ENCODE measurements around the gene MCUR1. TPM values are rescaled to one million over a fixed set of nuclear protein-coding genes. Genes with fewer than 3 reads are reported as not detected.
"Not testable (repeated sequence)": the region's sequence is repeated elsewhere in the genome, so short reads cannot be mapped to it uniquely, and the experiment has no call there.

The MCUR1 gene
- total RNA-seq: 10 to 100 TPM; 51.7 to 54.7 TPM

GRCh38 chr6:13814176-13814937 lies at the start of gene MCUR1:
MCUR1 (minus strand) TSS chr6:13814557; CDS start chr6:13814429, 128 bp downstream.
- CTCF ChIA-PET: interaction anchor here (0.5 to 1.0 kb wide), 2 partner anchors 20 to 148 kb away, joined by 3 read pairs; no protein-coding TSS in a partner anchor
- POLR2A ChIA-PET: interaction anchor here (1.0 kb wide), 3 partner anchors 19 to 240 kb away, joined by 3 to 7 read pairs (median 3); partner anchors contain the start of genes NOL7 and SIRT5

- ChIA-PET CTCF (interaction anchor here (0.8 kb wide), 1 partner anchor 10 kb away, joined by 3 read pairs; no protein-coding TSS in a partner anchor), POLR2A (no interaction called here)
Observed at GRCh38 chr6:13863699-13864155, 49.4 kb upstream of the MCUR1 start.

- POLR2A ChIA-PET: not testable (repeated sequence)
- CTCF ChIA-PET: interaction anchor here (0.6 to 1.2 kb wide), 2 partner anchors 11 to 1981 kb away, joined by 3 to 4 read pairs; no protein-coding TSS in a partner anchor
Observed at GRCh38 chr6:13860556-13861185, 46.3 kb upstream of the MCUR1 start.

- ChIA-PET CTCF (interaction anchor here (0.6 to 1.2 kb wide), 2 partner anchors 11 to 1982 kb away, joined by 3 to 4 read pairs; no protein-coding TSS in a partner anchor), POLR2A (no interaction called here)
Observed at GRCh38 chr6:13859871-13860555, 45.7 kb upstream of the MCUR1 start.

- CTCF ChIA-PET: no interaction called here
- POLR2A ChIA-PET: no interaction called here
Observed at GRCh38 chr6:13854716-13855250, 40.4 kb upstream of the MCUR1 start.

GRCh38 chr6:13853871-13854270 lies 39.5 kb upstream of the MCUR1 start:
- ChIA-PET POLR2A (no interaction called here), CTCF (no interaction called here)

GRCh38 chr6:13851803-13852202 lies 37.4 kb upstream of the MCUR1 start:
- ChIA-PET CTCF (no interaction called here), POLR2A (no interaction called here)

GRCh38 chr6:13851330-13851729 lies 37.0 kb upstream of the MCUR1 start:
- ChIA-PET CTCF (no interaction called here), POLR2A (no interaction called here)

- POLR2A ChIA-PET, CTCF ChIA-PET: not testable (repeated sequence)
Observed at GRCh38 chr6:13850690-13851089, 36.3 kb upstream of the MCUR1 start.

GRCh38 chr6:13848522-13849150 lies 34.3 kb upstream of the MCUR1 start:
- ChIA-PET CTCF (interaction anchor here (0.6 kb wide), 1 partner anchor 78 kb away, joined by 4 read pairs; no protein-coding TSS in a partner anchor), POLR2A (no interaction called here)

GRCh38 chr6:13847326-13848050 lies 33.1 kb upstream of the MCUR1 start:
- ChIA-PET CTCF (no interaction called here), POLR2A (no interaction called here)

- CTCF ChIA-PET: no interaction called here
- POLR2A ChIA-PET: no interaction called here
Observed at GRCh38 chr6:13846841-13847240, 32.5 kb upstream of the MCUR1 start.

- CTCF ChIA-PET: no interaction called here
- POLR2A ChIA-PET: no interaction called here
Observed at GRCh38 chr6:13841936-13842335, 27.6 kb upstream of the MCUR1 start.

GRCh38 chr6:13838616-13839015 lies 24.3 kb upstream of the MCUR1 start:
- ChIA-PET CTCF (no interaction called here), POLR2A (no interaction called here)

- CTCF ChIA-PET: interaction anchor here (1.1 kb wide), 1 partner anchor 155 kb away, joined by 3 read pairs; no protein-coding TSS in a partner anchor
- POLR2A ChIA-PET: no interaction called here
Observed at GRCh38 chr6:13836170-13836569, 21.8 kb upstream of the MCUR1 start.

GRCh38 chr6:13834790-13835189 lies 20.4 kb upstream of the MCUR1 start:
- CTCF ChIA-PET: interaction anchor here (1.1 kb wide), 1 partner anchor 157 kb away, joined by 3 read pairs; no protein-coding TSS in a partner anchor
- POLR2A ChIA-PET: no interaction called here

GRCh38 chr6:13834018-13834417 lies 19.7 kb upstream of the MCUR1 start:
- CTCF ChIA-PET, POLR2A ChIA-PET: not testable (repeated sequence)

GRCh38 chr6:13832778-13833177 lies 18.4 kb upstream of the MCUR1 start:
- ChIA-PET POLR2A (no interaction called here), CTCF (no interaction called here)

GRCh38 chr6:13831615-13832014 lies 17.3 kb upstream of the MCUR1 start:
- ChIA-PET POLR2A (no interaction called here), CTCF (no interaction called here)
